Activated CD4-positive, alpha-beta T cell treated with anti-CD3 and anti-CD28 coated beads, Interleukin-2, amount 50 U/mL, for 1 hour (primary cell): ENCODE results near the gene HM13.
"Not testable (repeated sequence)": the region's sequence is repeated elsewhere in the genome, so short reads cannot be mapped to it uniquely, and the experiment has no call there.

Experiments used
- DNase-seq: peaks from one replicate; pipeline ENCODE4 v3.0.0-alpha.2; 2020

The HM13 gene

GRCh38 chr20:31568773-31569162, 54.5 kb downstream of the HM13 start:
- DNase-seq, result no peak

DNA sequence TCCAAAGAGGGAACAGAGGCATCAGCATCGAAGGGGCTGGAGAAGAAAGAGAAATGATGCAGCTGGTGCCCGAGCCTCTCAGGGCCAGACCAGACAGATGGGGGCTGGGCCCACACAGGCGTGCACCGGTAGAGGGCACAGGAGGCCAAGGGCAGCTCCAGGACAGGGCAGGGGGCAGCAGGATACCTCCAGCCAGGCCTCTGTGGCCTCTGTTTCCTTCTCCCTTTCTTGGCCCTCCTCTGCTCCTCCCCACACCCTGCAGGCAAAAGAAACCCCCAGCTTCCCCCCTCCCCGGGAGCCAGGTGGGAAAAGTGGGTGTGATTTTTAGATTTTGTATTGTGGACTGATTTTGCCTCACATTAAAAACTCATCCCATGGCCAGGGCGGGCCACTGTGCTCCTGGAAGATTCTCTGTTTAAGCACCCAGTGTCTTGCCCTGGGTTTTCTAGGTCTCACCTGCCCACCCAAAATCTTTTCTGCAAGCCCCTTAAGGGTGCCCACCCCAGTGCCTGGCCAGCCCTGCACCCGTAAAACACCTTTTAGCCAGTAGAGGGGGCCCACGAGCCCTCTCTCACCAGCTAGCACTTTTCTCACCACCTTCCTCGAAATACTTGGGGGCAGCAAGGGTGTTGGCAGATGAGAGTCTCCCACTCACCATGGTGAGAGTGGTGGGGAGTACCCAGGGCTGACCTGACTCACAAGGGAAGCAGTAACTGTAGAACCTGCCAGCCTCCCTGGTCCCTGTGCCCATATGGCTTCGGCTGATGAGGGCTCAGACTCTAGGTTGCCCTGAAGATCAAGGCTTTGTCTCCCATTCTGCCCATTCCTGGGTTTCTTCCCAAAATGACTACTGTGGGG, 55.1 kb downstream of the HM13 start:
- DNase-seq, result peak; percentile 61

GRCh38 chr20:31570021-31570463, 55.8 kb downstream of the HM13 start:
- no peak for DNase-seq

DNA sequence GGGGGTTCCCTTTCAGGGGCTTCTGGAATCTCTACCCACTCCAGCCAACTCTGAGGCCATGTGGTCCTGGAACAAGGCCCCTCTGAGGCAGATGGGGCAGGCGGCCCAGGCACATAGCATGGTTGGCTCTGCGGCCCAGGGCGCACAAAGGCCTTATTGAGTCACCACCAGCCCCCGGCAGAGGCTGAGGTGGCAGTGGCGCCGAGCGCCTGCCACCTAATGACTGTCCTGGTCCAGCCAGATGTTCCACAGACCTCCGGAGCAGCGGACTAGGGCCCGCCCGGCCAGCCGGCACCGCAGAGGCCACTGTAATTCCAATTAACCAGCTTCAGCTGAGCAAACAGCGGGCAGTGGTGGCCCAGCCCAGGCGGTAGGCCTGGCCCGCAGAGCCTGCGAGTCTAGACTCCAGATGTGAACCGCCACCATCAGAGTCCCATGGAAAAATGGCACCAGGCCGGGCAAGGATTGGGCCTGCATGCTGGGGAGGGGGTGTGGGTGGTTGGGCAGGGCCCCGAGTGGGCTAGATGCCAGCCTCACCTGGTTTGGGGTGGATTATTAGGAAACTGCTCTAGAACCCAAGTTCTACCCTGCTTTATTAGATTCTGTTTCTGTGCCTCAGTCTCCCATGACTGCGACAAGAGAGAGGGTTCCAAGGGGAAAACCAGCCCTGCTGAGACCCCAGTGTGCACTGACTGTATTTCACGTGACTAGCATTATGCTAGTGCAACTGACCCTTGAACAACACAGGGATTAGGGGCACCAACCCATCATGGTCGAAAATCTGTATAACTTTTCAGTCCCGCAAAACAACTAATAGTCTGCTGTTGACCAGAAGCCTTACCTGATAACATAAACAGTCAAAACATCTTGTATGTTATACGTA, 56.7 kb downstream of the HM13 start:
- no peak for DNase-seq

- DNase-seq, result no peak
Measured at GRCh38 chr20:31572042-31572700, 57.9 kb downstream of the HM13 start.

- DNase-seq, result peak; percentile 81
Measured at GRCh38 chr20:31572701-31573554, 58.7 kb downstream of the HM13 start.

DNA sequence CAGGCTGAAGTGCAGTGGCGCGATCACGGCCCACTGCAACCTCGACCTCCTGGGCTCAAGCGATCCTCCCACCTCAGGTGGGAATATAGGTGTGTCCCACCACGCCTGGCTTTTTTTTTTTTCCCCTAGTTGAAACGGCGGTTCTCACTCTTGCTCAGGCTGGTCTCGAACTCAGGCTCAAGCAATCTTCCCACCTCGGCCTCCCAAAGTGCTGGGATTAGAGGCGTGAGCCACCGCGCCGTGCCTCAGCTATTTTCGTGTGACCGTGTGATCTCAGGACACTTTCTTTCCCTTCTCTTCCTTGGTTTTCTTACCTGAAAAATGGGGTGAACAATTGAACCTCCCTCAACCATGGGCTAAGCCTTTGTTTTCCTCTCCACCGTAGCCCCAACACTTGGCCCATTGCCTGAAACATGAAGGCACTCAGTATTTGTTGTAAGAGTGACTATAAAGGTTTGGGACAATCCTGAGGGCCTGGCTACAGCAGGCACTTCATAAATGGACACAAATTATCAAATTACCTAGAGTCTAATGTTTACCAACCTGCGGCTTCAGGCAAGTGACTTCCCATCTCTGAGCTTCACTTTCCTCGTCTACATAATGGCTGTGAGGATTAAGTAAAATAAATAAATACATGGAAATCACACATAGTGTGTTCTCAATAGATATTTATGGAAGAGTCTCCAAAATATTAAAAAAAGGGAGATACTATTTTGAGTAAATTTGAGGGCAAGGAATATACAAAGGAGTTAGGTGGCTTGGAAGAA, 59.5 kb downstream of the HM13 start:
- DNase-seq, result no peak

DNA sequence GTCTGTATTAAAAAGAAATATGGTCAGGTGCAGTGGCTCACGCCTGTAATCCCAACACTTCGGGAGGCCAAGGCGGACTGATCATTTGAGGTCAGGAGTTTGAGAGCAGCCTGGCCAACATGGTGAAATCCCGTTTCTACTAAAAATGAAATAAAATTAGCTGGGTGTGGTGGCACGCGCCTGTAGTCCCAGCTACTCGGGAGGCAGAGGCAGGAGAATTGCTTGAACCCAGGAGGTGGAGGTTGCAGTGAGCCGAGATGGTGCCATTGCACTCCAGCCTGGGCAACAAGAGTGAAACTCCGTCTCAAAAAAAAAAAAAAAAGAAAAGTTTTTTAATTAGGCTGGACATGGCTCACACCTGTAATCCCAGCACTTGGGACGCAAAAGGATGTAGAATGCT, 60.7 kb downstream of the HM13 start:
- DNase-seq, result not testable (repeated sequence)

DNA sequence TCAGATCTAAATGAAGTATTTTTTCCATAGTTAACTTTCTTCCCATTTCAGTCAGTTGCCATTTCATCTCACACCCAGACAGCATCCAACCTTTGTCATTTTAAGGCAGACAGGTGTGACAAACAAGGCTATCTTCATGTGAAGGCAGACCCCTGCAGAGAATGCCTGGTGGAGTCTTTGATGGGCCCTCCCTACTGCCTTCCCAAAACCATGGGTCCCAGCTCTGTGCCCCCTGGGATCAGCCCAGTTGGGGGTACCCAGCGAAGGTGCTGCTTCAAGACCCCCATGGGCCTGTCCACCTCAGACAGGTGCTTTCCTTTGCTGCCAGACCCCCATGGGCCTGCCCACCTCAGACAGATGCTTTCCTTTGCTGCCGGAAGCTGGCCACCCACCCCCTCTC, 62.5 kb downstream of the HM13 start:
- no peak for DNase-seq

- no peak for DNase-seq
Measured at GRCh38 chr20:31577194-31577593, 63.0 kb downstream of the HM13 start.

- no peak for DNase-seq
Measured at GRCh38 chr20:31578448-31579138, 64.4 kb downstream of the HM13 start.

GRCh38 chr20:31579245-31579644, 65.0 kb downstream of the HM13 start:
- no peak for DNase-seq

DNA sequence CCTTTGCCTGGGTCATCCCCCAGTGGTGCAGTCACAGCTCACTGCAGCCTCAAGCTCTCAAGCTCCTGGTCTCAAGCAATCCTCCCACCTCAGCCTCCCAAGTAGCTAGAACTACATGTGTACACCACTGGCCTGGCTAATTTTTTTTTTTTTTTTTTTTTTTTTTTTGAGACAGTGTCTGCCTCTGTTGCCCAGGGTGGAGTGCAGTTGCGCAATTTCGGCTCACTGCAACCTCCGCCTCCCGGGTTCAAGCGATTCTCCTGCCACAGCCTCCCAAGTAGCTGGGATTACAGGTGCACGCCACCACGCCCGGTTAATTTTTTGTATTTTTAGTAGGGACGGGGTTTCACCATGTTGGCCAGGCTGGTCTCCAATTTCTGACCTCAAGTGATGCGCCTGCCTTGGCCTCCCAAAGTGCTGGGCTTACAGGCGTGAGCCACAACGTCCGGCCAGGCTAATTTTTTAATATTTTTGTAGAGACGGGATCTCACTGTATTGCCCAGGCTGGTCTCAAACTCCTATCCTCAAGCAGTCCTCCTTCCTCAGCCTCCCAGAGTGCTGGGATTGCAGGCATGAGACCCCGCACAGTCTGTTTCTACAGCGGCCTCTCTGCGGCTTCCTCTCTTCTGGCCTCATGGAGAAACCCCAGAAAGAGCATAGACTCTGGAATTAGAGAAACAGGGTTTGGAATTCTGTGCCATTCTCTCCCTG, 65.9 kb downstream of the HM13 start:
- not testable (repeated sequence) for DNase-seq

- no peak for DNase-seq
Measured at GRCh38 chr20:31580706-31581105, 66.5 kb downstream of the HM13 start.

DNA sequence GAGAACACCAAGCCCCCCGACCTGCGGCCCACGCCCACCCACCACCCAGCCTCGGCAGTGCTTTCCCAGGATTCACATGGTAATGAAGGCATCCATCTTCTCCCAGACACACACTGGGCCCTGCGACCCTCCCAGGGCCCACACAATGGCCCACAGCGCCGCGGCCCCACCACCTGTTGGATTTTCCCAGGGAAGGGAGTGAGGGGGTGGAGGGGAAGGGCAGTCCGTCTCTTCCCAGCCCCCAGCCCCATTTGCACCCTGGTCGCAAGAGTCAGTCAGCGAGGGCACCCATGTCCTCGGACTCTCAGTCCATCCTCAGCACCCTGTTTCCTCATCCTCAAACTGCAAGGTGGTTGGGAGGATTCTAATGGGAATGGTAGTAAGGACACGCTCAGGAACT, 67.1 kb downstream of the HM13 start:
- DNase-seq, result no peak

- DNase-seq, result no peak
Measured at GRCh38 chr20:31587545-31588389, 73.5 kb downstream of the HM13 start.

GRCh38 chr20:31590717-31591225, 76.5 kb downstream of the HM13 start:
- DNase-seq, result no peak

DNA sequence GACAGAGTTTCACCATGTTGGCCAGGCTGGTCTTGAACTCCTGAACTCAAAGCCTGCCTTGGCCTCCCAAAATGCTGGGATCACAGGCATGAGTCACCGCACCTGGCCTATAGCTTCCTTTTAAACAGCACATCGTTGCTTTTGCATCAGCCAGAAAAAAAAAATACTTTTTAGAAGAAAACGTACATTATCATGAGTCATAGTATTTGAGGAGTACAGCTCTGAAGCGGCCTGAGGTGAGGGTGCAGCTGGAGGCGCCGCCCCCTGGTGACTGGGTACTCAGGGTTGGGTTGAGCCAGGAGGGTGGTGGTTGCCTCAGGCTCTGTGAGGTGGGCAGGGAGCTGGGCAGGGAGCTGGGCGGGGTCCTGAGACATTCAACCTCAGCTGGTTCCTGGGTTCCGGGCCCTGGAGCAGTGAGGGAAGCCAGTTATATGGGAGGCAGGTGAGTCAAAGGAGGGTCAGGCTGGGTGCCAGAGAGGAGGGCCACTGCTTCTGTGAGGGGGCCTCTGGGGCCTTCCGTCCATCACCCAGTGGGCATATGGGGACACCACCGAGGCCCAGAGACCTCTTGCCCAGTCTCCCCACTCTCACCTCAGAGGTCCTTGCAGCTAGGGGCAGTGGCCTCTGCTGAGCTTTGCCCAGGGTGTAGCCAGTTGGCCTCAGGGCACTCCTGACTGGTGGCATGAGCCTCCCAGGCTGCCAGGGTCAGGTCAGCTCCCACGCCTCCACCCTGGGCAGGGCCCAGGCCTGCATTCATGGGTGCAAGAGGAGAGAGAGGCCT, 79.2 kb downstream of the HM13 start:
- DNase-seq, result no peak
